HG02885 (cell line): ENCODE measurements around the gene LACTB.

ENCODE experiments used
- ATAC-seq: cut with Tn5 transposase; IDR thresholded peaks from one replicate; pipeline ENCODE4 v1.9.1; 2021; ENCODE audit warnings: mild to moderate bottlenecking; ENCODE audit not compliant: unreplicated experiment, poor library complexity

The LACTB gene

GRCh38 chr15:63114465-63114864 is 7.2 kb upstream of the LACTB start:
- ATAC-seq = no peak

- ATAC-seq = no peak
Observed at GRCh38 chr15:63118854-63119253, 2.8 kb upstream of the LACTB start.

- peak; percentile 89 for ATAC-seq
Observed at GRCh38 chr15:63122002-63122875, 578 bp downstream of the LACTB start.

GRCh38 chr15:63124506-63124905 is 2.8 kb downstream of the LACTB start:
- ATAC-seq = no peak

DNA sequence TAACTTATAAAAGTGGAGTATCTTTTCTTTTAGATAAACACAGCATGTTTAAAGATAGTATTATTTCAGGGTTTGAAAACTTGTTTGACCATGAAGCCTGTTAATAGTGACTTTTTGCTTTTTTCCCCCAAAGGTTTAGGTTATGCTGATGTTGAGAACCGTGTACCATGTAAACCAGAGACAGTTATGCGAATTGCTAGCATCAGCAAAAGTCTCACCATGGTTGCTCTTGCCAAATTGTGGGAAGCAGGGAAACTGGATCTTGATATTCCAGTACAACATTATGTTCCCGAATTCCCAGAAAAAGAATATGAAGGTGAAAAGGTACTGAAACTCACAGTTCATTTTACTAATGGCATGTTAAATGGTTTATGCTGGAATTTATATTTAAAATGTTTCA is 5.1 kb downstream of the LACTB start:
- no peak for ATAC-seq

- ATAC-seq = no peak
Observed at GRCh38 chr15:63133786-63134185, 12.1 kb downstream of the LACTB start.

- no peak for ATAC-seq
Observed at GRCh38 chr15:63134245-63134985, 12.8 kb downstream of the LACTB start.

DNA sequence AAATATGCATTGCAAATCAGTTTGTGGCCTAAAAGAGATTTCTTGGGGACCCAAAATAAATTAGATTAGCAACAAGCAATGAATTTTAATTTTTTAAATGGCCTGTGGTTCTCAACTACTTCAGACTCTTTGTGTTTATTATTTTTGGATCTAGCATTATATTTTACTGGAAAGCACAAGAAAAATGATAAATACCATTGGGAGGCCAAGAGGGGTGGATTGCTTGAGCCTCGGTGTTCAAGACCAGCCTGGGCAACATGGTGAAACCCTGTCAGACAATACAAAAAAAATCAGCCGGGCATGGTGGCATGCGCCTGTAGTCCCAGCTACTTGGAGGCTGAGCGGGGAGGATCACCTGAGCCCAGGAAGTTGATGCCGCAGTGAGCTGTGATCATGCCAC is 13.6 kb downstream of the LACTB start:
- ATAC-seq = no peak

DNA sequence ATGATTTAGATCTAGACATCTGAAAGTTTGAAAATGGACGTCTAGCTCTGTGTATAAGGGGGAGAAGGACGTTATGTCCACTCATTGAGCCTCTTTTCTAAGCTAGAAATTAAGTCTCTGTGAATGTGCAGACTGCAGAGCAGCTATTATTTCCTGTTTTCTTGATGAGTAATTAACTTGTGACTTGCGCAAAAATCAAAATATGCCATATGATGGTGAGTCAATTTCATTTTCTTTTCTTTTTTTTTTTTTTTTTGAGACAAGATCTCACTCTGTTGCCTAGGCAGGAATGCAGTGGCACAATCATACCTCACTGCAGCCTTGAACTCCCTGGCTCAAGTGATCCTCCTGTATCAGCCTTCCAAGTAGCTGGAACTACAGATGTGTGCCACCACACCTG is 14.1 kb downstream of the LACTB start:
- ATAC-seq = no peak

DNA sequence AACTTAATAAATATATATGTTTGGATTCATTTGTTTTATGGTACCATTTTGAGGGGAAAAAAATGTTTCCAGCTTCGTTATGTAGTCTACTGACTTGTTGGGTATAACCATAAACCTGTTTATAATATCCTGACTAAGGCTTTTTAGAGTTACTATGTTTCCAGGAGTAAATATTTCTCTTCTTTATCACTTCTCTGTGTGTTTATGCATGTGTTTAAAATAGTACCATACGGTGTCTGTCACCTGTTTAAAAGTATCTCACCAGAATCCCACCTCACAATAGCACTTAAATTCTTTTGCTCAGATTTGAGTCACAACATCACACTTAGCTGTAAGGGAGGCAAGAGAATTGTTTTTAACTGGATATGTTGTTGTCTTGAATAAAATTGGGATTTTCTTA is 15.1 kb downstream of the LACTB start:
- ATAC-seq = no peak

- no peak for ATAC-seq
Observed at GRCh38 chr15:63140936-63141335, 19.3 kb downstream of the LACTB start.

GRCh38 chr15:63145426-63145825 is 23.8 kb downstream of the LACTB start:
- no peak for ATAC-seq

DNA sequence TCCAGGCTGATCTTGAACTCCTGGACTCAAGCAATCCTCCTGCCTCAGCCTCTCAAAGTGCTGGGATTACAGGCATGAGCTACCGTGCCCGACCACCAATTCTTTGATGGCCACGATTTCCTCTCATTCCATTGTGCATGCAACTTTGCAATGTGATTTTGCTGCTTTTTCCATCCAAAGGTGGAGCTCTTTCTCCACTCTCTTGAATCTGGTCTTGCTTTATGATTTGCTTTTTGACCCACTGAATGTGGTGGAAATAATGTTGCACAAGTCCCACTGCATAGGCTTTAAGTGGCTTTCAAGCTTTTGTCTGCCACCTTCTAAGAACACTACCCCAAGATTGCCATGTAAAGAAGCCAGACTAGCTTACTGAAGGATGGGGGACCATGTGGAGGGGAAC is 25.0 kb downstream of the LACTB start:
- no peak for ATAC-seq

GRCh38 chr15:63151665-63152064 is 30.0 kb downstream of the LACTB start:
- ATAC-seq = no peak

DNA sequence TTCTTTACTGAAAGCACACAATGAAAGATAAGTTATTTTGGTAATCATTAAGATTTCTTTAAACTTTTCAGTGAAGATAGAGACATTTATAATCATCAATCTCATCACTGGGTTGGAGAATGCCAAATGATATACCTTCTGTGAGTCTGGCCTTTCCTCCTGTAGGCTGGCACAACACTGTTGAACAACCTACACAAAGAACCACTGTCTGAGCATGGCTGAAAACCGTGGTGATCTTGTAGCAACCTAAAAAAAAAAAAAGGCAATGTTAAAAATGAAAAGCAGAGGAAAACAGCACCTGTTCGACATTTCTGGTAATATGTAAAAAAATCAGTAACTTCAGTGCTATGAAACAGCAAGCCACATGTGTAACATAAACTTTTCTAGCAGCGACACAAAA is 33.8 kb downstream of the LACTB start:
- ATAC-seq = no peak

DNA sequence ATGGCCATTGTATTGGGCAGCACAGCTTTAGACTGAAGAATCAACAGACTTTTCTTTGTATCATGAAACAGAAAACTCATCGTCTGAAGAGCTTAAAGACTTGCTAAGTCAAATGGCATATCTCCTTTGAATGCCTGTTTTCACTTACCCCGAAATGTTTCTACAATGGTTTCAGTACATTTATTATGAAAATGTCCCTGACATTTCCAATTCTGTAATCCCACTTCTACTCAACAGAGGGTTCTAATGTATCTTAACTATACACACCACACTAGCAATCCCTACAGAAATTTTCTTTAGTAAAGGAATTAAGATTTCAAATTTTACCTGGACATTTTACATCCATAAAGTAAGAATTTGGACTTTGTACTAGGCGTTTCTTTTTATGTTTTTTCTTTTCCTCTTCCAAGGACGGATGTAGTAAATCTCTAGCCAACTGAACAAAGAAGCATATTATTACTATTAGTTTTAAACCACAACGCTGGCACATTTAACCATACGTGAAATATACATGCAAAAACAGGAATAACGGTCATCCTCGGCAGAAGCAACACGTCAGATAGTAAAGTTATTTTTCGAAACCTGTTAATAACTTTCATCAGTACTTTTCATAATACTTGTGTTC is 34.5 kb downstream of the LACTB start:
- ATAC-seq = no peak

GRCh38 chr15:63156755-63157117 is 35.1 kb downstream of the LACTB start:
- no peak for ATAC-seq

- ATAC-seq = peak; percentile 91
Observed at GRCh38 chr15:63157118-63157843, 35.6 kb downstream of the LACTB start, which contains the start of gene RPS27L. TSS of gene RPS27L (minus strand) at chr15:63157477. CDS start at chr15:63157405, 72 bp downstream.

DNA sequence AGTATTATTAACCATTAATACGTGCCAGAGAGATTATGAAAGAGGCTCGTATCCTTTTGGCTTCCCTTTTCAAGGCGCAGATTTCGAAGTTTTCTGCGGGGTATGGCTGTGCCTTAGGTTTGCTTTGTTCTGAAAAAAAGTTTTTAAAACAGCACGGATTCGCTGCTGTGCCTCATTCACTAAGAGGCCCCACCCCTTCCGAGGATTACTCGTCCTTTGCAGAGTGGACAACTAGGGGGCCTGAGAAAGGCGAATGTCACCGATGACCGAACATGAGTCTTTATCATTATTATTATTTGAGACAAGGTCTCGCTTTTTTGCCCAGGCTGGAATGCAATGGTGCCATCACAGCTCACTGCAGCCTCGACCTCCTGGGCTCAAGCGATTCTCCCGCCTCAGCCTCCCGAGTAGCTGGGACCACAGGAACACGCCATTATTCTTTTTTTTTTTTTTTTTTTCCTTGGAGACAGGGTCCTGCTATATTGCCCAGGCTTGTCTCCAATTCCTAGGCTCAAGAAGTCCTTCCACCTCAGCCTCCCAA is 36.3 kb downstream of the LACTB start:
- ATAC-seq = peak; percentile 28

DNA sequence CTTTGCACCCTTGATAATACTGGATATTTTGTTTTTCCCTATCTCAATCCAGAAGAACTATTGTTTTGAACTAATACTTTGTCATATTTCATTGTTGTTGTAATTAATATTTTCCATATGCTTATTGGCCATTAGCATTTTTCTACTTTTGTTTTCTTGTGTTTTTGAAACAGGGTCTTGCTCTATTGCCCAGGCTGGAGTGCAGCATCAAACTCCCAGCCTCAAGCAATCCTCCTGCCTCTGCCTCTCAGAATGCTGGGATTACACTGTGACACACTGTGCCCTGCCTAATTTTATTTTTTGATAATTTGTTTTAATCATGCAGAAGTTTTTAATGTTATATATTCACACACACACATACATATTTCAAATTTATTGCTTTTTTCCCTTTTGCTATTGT is 39.0 kb downstream of the LACTB start:
- no peak for ATAC-seq
